ENCODE results near the gene MACROH2A2.
"Not testable (repeated sequence)": the region's sequence is repeated elsewhere in the genome, so short reads cannot be mapped to it uniquely, and the experiment has no call there.

DNA sequence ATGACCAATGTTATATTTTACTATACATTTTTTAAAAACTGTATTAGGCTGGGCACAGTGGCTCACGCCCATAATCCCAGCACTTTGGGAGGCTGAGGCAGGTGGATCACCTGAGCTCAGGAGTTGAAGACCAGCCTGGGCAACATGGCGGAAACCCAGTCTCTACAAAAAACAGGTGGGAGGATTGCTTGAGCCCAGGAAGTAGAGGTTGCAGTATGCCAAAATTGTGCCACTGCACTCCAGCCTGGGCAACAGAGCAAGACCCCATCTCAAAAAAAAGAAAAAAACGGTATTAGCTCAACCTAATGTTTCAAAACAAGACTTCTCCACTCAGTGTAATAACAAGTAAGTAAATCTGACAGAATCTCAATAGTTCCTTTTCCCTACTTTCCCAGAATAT is 106.7 kb downstream of the MACROH2A2 start:
- TF ChIP-seq, protein P1, sequence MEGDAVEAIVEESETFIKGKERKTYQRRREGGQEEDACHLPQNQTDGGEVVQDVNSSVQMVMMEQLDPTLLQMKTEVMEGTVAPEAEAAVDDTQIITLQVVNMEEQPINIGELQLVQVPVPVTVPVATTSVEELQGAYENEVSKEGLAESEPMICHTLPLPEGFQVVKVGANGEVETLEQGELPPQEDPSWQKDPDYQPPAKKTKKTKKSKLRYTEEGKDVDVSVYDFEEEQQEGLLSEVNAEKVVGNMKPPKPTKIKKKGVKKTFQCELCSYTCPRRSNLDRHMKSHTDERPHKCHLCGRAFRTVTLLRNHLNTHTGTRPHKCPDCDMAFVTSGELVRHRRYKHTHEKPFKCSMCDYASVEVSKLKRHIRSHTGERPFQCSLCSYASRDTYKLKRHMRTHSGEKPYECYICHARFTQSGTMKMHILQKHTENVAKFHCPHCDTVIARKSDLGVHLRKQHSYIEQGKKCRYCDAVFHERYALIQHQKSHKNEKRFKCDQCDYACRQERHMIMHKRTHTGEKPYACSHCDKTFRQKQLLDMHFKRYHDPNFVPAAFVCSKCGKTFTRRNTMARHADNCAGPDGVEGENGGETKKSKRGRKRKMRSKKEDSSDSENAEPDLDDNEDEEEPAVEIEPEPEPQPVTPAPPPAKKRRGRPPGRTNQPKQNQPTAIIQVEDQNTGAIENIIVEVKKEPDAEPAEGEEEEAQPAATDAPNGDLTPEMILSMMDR (IDR thresholded peaks at IDR 0.05) = not testable (repeated sequence)
- TF ChIP-seq EZH2 (IDR thresholded peaks at IDR 0.05; ENCODE audit: borderline replicate concordance, insufficient read depth, low read depth, low read length, poor library complexity, severe bottlenecking) = not testable (repeated sequence)
